ENCODE measurements around the gene SRP54. TPM values are rescaled to one million over a fixed set of nuclear protein-coding genes. Genes with fewer than 3 reads are reported as not detected.

Gene SRP54
- polyA plus RNA-seq, 2 of the 4 experiments (the other 2 are of a cell fraction) = 70.8 to 103 TPM

GRCh38 chr14:35068238-35069012 lies 85.6 kb downstream of the SRP54 start (continued):
- TF ChIP-seq HOXA7 (CRISPR knock-in tag; IDR thresholded peaks at IDR 0.05) = no peak
- TF ChIP-seq HES2 (IDR thresholded peaks at IDR 0.05) = no peak
- no peak for TF ChIP-seq BHLHE40 (IDR thresholded peaks at IDR 0.05; ENCODE audit: low read depth, low read length)
- no peak for TF ChIP-seq SREBF2 (IDR thresholded peaks at IDR 0.05)
- TF ChIP-seq ZSCAN20 (CRISPR knock-in tag; IDR thresholded peaks at IDR 0.05) = no peak
- no peak for TF ChIP-seq HOXB5 (CRISPR knock-in tag; IDR thresholded peaks at IDR 0.05)
- TF ChIP-seq EP300 (IDR thresholded peaks at IDR 0.05) = no peak
- no peak for TF ChIP-seq POLR2AphosphoS2 (conservative IDR thresholded peaks at IDR 0.05; ENCODE audit: low read length)
- no peak for TF ChIP-seq PBX3 (IDR thresholded peaks at IDR 0.05)

- no peak for FAIRE-seq
- Histone ChIP-seq H3K4me2 (no peak overlapping the region), H3K27ac (no peak overlapping the region), H3K4me1 (no peaks in the 10 kb centered on the region), H3K4me3 (no peak overlapping the region), H3K9me3 (no peaks in the 10 kb centered on the region; the same call in 2 of the 3 replicates)
- 96% methylated on average over 3 of the region's 3 CpGs for WGBS (ENCODE audit: missing lambda C conversion rate)
- ChIA-PET POLR2A (no interaction called here), CTCF (no interaction called here)
- ATAC-seq = no peak
- TF ChIP-seq FOSB (CRISPR knock-in tag; IDR thresholded peaks at IDR 0.05) (no peak), JUN (IDR thresholded peaks at IDR 0.05) (no peak), HOXB13 (CRISPR knock-in tag; IDR thresholded peaks at IDR 0.05; ENCODE audit: low read depth) (no peak), HMGXB4 (CRISPR knock-in tag; IDR thresholded peaks at IDR 0.05; ENCODE audit: borderline replicate concordance) (no peak), USF2 (IDR thresholded peaks at IDR 0.05) (no peak), GATA3 (IDR thresholded peaks at IDR 0.05; ENCODE audit: borderline replicate concordance) (no peak), E2F6 (IDR thresholded peaks at IDR 0.05; ENCODE audit: borderline replicate concordance, low read depth) (no peak), SMC3 (IDR thresholded peaks at IDR 0.05) (no peak), SREBF2 (IDR thresholded peaks at IDR 0.05) (no peak), RCOR1 (IDR thresholded peaks at IDR 0.05; ENCODE audit: low read depth, low read length) (no peak), HOXB5 (CRISPR knock-in tag; IDR thresholded peaks at IDR 0.05) (no peak), NPAS2 (CRISPR knock-in tag; IDR thresholded peaks at IDR 0.05; ENCODE audit: borderline replicate concordance) (no peak), CBX8 (IDR thresholded peaks at IDR 0.05) (no peak), RFX5 (IDR thresholded peaks at IDR 0.05) (no peak), EP300 (IDR thresholded peaks at IDR 0.05) (no peak), REST (IDR thresholded peaks at IDR 0.05) (no peak)
- DNase-seq (ENCODE audit: low read depth in 1 of 2, low spot score in 1 of 2) = no peak
Measured at GRCh38 chr14:35072226-35072625, 89.4 kb downstream of the SRP54 start.

Data from A549 (cell line).